ENCODE data around the gene UCP2.

The UCP2 gene

GRCh38 chr11:73978576-73979086 lies 4.0 kb downstream of the UCP2 start:
- Histone ChIP-seq H2BK12ac (ENCODE audit: low read length) (no peak overlapping the region), H3K9me3 (replicated peaks in 1 of 2; ENCODE audit: control insufficient read depth in 2 of 2, insufficient read depth in 1 of 2, low read depth in 1 of 2, low read length in 2 of 2) (no peaks in the 10 kb centered on the region), H3K9ac (ENCODE audit: low read depth, low read length, poor library complexity) (no peak overlapping the region), H3K18ac (ENCODE audit: low read length) (no peak overlapping the region), H3K4me3 (ENCODE audit: low read length in 2 of 2) (no peak overlapping the region), H2BK15ac (ENCODE audit: low read length) (no peak overlapping the region), H3K4ac (ENCODE audit: low read length) (no peak overlapping the region), H2BK120ac (ENCODE audit: low read depth, low read length) (no peak overlapping the region), H3K79me1 (ENCODE audit: low read depth, low read length) (peaks cover 8% of the 10 kb centered on the region), H3K27ac (replicated peaks; ENCODE audit: low read length) (no peak overlapping the region), H2AFZ (ENCODE audit: low read length) (no peak overlapping the region), H3K27me3 (ENCODE audit: control insufficient read depth in 3 of 3, insufficient read depth in 3 of 3, low read depth in 1 of 3, low read length in 3 of 3) (no peaks in the 10 kb centered on the region), H4K91ac (ENCODE audit: low read depth, low read length, poor library complexity) (no peak overlapping the region), H3K4me1 (ENCODE audit: control insufficient read depth in 2 of 2, insufficient read depth in 1 of 2, low read depth in 1 of 2, low read length in 2 of 2) (peaks cover 2 to 24% of the 10 kb centered on the region in 2 donors), H2BK5ac (ENCODE audit: low read length) (no peak overlapping the region), H3K4me2 (ENCODE audit: insufficient read depth, low read length, poor library complexity, severe bottlenecking) (no peak overlapping the region), H3K36me3 (replicated peaks in 1 of 2; ENCODE audit: control insufficient read depth in 2 of 2, insufficient read depth in 2 of 2, low read length in 2 of 2) (peaks cover 55 to 72% of the 10 kb centered on the region in 2 donors), H3K14ac (ENCODE audit: low read length) (no peak overlapping the region), H3K23ac (ENCODE audit: low read depth, low read length, poor library complexity) (no peak overlapping the region), H4K8ac (ENCODE audit: low read depth, low read length) (no peak overlapping the region), H2AK5ac (ENCODE audit: low read depth, low read length) (no peak overlapping the region)
- WGBS, 2 donors (ENCODE audit: extremely low coverage in 2 of 2, insufficient read length in 2 of 2, insufficient replicate concordance in 1 of 2), result no CpG with 5 or more reads among the region's 3 CpGs
- no peak for DNase-seq (ENCODE audit: low spot score)

DNA sequence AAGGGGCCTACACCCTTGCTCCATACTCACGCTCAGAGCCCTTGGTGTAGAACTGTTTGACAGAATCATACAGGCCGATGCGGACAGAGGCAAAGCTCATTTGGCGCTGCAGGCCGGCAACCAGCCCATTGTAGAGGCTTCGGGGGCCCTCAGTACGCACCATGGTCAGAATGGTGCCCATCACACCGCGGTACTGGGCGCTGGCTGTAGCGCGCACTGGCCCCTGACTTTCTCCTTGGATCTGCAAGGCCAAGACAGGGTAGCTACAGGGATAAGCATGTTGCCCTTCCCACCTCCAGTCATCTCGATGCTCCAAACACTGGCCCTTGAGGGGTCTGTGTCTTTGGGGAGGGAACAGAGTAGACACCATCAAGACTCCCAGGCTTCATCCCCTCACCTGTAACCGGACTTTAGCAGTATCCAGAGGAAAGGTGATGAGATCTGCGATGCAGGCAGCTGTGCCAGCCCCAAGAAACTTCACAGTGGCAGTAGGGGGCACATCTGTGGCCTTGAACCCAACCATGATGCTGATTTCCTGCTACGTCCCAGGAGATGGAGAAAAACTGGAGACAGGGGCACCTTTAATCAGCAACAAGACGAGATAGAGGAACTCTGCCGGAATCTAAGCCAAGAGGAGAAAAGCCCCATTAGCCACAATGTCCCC lies 4.7 kb downstream of the UCP2 start:
- no peak for DNase-seq (ENCODE audit: low spot score)
- peaks cover 8% of the 10 kb centered on the region for H3K79me1 ChIP-seq (ENCODE audit: low read depth, low read length)
- H3K4me1 ChIP-seq (ENCODE audit: control insufficient read depth in 2 of 2, insufficient read depth in 1 of 2, low read depth in 1 of 2, low read length in 2 of 2), result peaks cover 0 to 22% of the 10 kb centered on the region in 2 donors
- H2BK120ac ChIP-seq (ENCODE audit: low read depth, low read length), result no peak overlapping the region
- H3K27ac ChIP-seq (replicated peaks; ENCODE audit: low read length), result no peak overlapping the region
- no peak overlapping the region for H2BK12ac ChIP-seq (ENCODE audit: low read length)
- no peak overlapping the region for H3K9ac ChIP-seq (ENCODE audit: low read depth, low read length, poor library complexity)
- no peak overlapping the region for H4K8ac ChIP-seq (ENCODE audit: low read depth, low read length)
- H3K14ac ChIP-seq (ENCODE audit: low read length), result no peak overlapping the region
- H2BK15ac ChIP-seq (ENCODE audit: low read length), result no peak overlapping the region
- no peak overlapping the region for H2BK5ac ChIP-seq (ENCODE audit: low read length)
- H2AFZ ChIP-seq (ENCODE audit: low read length), result no peak overlapping the region
- H3K36me3 ChIP-seq (replicated peaks in 1 of 2; ENCODE audit: control insufficient read depth in 2 of 2, insufficient read depth in 2 of 2, low read length in 2 of 2), result peaks cover 55 to 72% of the 10 kb centered on the region in 2 donors
- H3K4ac ChIP-seq (ENCODE audit: low read length), result no peak overlapping the region
- no peak overlapping the region for H3K4me3 ChIP-seq (ENCODE audit: low read length in 2 of 2)
- H3K4me2 ChIP-seq (ENCODE audit: insufficient read depth, low read length, poor library complexity, severe bottlenecking), result no peak overlapping the region
- no CpG with 5 or more reads among the region's 18 CpGs for WGBS, 2 donors (ENCODE audit: extremely low coverage in 2 of 2, insufficient read length in 2 of 2, insufficient replicate concordance in 1 of 2)
- H3K9me3 ChIP-seq (replicated peaks in 1 of 2; ENCODE audit: control insufficient read depth in 2 of 2, insufficient read depth in 1 of 2, low read depth in 1 of 2, low read length in 2 of 2), result no peaks in the 10 kb centered on the region
- H3K18ac ChIP-seq (ENCODE audit: low read length), result no peak overlapping the region
- no peak overlapping the region for H4K91ac ChIP-seq (ENCODE audit: low read depth, low read length, poor library complexity)
- no peak overlapping the region for H3K23ac ChIP-seq (ENCODE audit: low read depth, low read length, poor library complexity)
- H3K27me3 ChIP-seq (ENCODE audit: control insufficient read depth in 3 of 3, insufficient read depth in 3 of 3, low read depth in 1 of 3, low read length in 3 of 3), result no peaks in the 10 kb centered on the region
- no peak overlapping the region for H2AK5ac ChIP-seq (ENCODE audit: low read depth, low read length)

GRCh38 chr11:73976451-73977151 lies 6.0 kb downstream of the UCP2 start:
- no peak overlapping the region for H3K4me2 ChIP-seq (ENCODE audit: insufficient read depth, low read length, poor library complexity, severe bottlenecking)
- no peaks in the 10 kb centered on the region for H3K9me3 ChIP-seq (replicated peaks in 1 of 2; ENCODE audit: control insufficient read depth in 2 of 2, insufficient read depth in 1 of 2, low read depth in 1 of 2, low read length in 2 of 2)
- no peak overlapping the region for H2AK5ac ChIP-seq (ENCODE audit: low read depth, low read length)
- H4K8ac ChIP-seq (ENCODE audit: low read depth, low read length), result no peak overlapping the region
- H2BK15ac ChIP-seq (ENCODE audit: low read length), result no peak overlapping the region
- H3K4ac ChIP-seq (ENCODE audit: low read length), result no peak overlapping the region
- no peak overlapping the region for H2BK5ac ChIP-seq (ENCODE audit: low read length)
- H2BK12ac ChIP-seq (ENCODE audit: low read length), result no peak overlapping the region
- peaks cover 5% of the 10 kb centered on the region for H3K79me1 ChIP-seq (ENCODE audit: low read depth, low read length)
- H3K27ac ChIP-seq (replicated peaks; ENCODE audit: low read length), result no peak overlapping the region
- H3K23ac ChIP-seq (ENCODE audit: low read depth, low read length, poor library complexity), result no peak overlapping the region
- H3K18ac ChIP-seq (ENCODE audit: low read length), result no peak overlapping the region
- DNase-seq (ENCODE audit: low spot score), result no peak
- no peak overlapping the region for H4K91ac ChIP-seq (ENCODE audit: low read depth, low read length, poor library complexity)
- H3K4me1 ChIP-seq (ENCODE audit: control insufficient read depth in 2 of 2, insufficient read depth in 1 of 2, low read depth in 1 of 2, low read length in 2 of 2), result peaks cover 0 to 22% of the 10 kb centered on the region in 2 donors
- H3K14ac ChIP-seq (ENCODE audit: low read length), result no peak overlapping the region
- no CpG with 5 or more reads among the region's 14 CpGs for WGBS, 2 donors (ENCODE audit: extremely low coverage in 2 of 2, insufficient read length in 2 of 2, insufficient replicate concordance in 1 of 2)
- H3K36me3 ChIP-seq (replicated peaks in 1 of 2; ENCODE audit: control insufficient read depth in 2 of 2, insufficient read depth in 2 of 2, low read length in 2 of 2), result peaks cover 55 to 72% of the 10 kb centered on the region in 2 donors
- H3K27me3 ChIP-seq (ENCODE audit: control insufficient read depth in 3 of 3, insufficient read depth in 3 of 3, low read depth in 1 of 3, low read length in 3 of 3), result no peaks in the 10 kb centered on the region
- no peak overlapping the region for H2BK120ac ChIP-seq (ENCODE audit: low read depth, low read length)
- H2AFZ ChIP-seq (ENCODE audit: low read length), result no peak overlapping the region
- no peak overlapping the region for H3K4me3 ChIP-seq (ENCODE audit: low read length in 2 of 2)
- no peak overlapping the region for H3K9ac ChIP-seq (ENCODE audit: low read depth, low read length, poor library complexity)

DNA sequence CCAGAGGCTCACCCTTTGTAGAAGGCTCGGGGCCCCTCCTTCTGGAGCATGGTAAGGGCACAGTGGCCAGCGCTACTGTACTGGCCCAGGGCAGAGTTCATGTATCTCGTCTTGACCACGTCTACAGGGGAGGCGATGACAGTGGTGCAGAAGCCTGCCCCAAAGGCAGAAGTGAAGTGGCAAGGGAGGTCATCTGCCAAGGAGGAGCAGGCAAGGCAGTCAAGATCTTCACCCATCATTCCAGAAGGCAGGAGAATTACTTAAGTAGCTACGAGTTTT lies 7.2 kb downstream of the UCP2 start:
- no CpG with 5 or more reads among the region's 6 CpGs for WGBS, 2 donors (ENCODE audit: extremely low coverage in 2 of 2, insufficient read length in 2 of 2, insufficient replicate concordance in 1 of 2)
- Histone ChIP-seq H2AFZ (ENCODE audit: low read length) (no peak overlapping the region), H3K9me3 (replicated peaks in 1 of 2; ENCODE audit: control insufficient read depth in 2 of 2, insufficient read depth in 1 of 2, low read depth in 1 of 2, low read length in 2 of 2) (no peaks in the 10 kb centered on the region), H3K79me1 (ENCODE audit: low read depth, low read length) (no peaks in the 10 kb centered on the region), H3K18ac (ENCODE audit: low read length) (no peak overlapping the region), H2BK15ac (ENCODE audit: low read length) (no peak overlapping the region), H2BK5ac (ENCODE audit: low read length) (no peak overlapping the region), H3K14ac (ENCODE audit: low read length) (no peak overlapping the region), H2BK120ac (ENCODE audit: low read depth, low read length) (no peak overlapping the region), H3K27me3 (ENCODE audit: control insufficient read depth in 3 of 3, insufficient read depth in 3 of 3, low read depth in 1 of 3, low read length in 3 of 3) (no peaks in the 10 kb centered on the region), H4K91ac (ENCODE audit: low read depth, low read length, poor library complexity) (no peak overlapping the region), H3K4me1 (ENCODE audit: control insufficient read depth in 2 of 2, insufficient read depth in 1 of 2, low read depth in 1 of 2, low read length in 2 of 2) (peaks cover 0 to 10% of the 10 kb centered on the region in 2 donors), H3K4me2 (ENCODE audit: insufficient read depth, low read length, poor library complexity, severe bottlenecking) (no peak overlapping the region), H3K4me3 (ENCODE audit: low read length in 2 of 2) (no peak overlapping the region), H3K23ac (ENCODE audit: low read depth, low read length, poor library complexity) (no peak overlapping the region), H2BK12ac (ENCODE audit: low read length) (no peak overlapping the region), H3K9ac (ENCODE audit: low read depth, low read length, poor library complexity) (no peak overlapping the region), H2AK5ac (ENCODE audit: low read depth, low read length) (no peak overlapping the region), H3K4ac (ENCODE audit: low read length) (no peak overlapping the region), H4K8ac (ENCODE audit: low read depth, low read length) (no peak overlapping the region), H3K27ac (replicated peaks; ENCODE audit: low read length) (no peak overlapping the region), H3K36me3 (replicated peaks in 1 of 2; ENCODE audit: control insufficient read depth in 2 of 2, insufficient read depth in 2 of 2, low read length in 2 of 2) (peaks cover 48 to 60% of the 10 kb centered on the region in 2 donors)
- no peak for DNase-seq (ENCODE audit: low spot score)
